Glutamatergic neuron (in vitro differentiated cells): ENCODE data around the gene C1orf174. TPM values are rescaled to one million over a fixed set of nuclear protein-coding genes. Genes with fewer than 3 reads are reported as not detected.

ENCODE experiments used
- DNase-seq: peaks from one replicate; pipeline ENCODE4 v3.0.0; 2022
- H3K27ac Mint-ChIP-seq: one replicate; pipeline ENCODE4 v1.8.0; 2020; ENCODE audit warnings: mild to moderate bottlenecking, mixed read lengths, inconsistent platforms; ENCODE audit not compliant: unreplicated experiment
- H3K27me3 Mint-ChIP-seq: one replicate; pipeline ENCODE4 v1.8.0; 2020; ENCODE audit warnings: mild to moderate bottlenecking, moderate library complexity, mixed read lengths, inconsistent platforms; ENCODE audit not compliant: unreplicated experiment
- H3K36me3 Mint-ChIP-seq: one replicate; pipeline ENCODE4 v1.8.0; 2020; ENCODE audit warnings: mild to moderate bottlenecking, mixed read lengths, inconsistent platforms; ENCODE audit not compliant: unreplicated experiment
- H3K4me1 Mint-ChIP-seq: one replicate; pipeline ENCODE4 v1.8.0; 2020; ENCODE audit warnings: mild to moderate bottlenecking, low read depth, mixed read lengths, inconsistent platforms; ENCODE audit not compliant: unreplicated experiment
- H3K4me3 Mint-ChIP-seq: one replicate; pipeline ENCODE4 v1.8.0; 2020; ENCODE audit warnings: mild to moderate bottlenecking, mixed read lengths, inconsistent platforms; ENCODE audit not compliant: unreplicated experiment
- H3K9me3 Mint-ChIP-seq: one replicate; pipeline ENCODE4 v1.8.0; 2020; ENCODE audit warnings: mild to moderate bottlenecking, moderate library complexity, mixed read lengths, inconsistent platforms; ENCODE audit not compliant: unreplicated experiment
- total RNA-seq: library from RNA; stranded (reverse); fragmentation: NEBNext Ultra II Directional; extraction: Animal tissue kit (Norgen Biotek cat#: 25700); gene quantifications from one replicate; pipeline ENCODE4 v1.2.1, GENCODE V29; 2021; ENCODE audit not compliant: unreplicated experiment
- TF ChIP-seq, protein P1 (sequence below): fragments of 200-600 bp; sonication (generic); IDR thresholded peaks from one replicate; pipeline ENCODE4 v1.5.0; 2021; ENCODE audit not compliant: partially characterized antibody, unreplicated experiment

C1orf174 gene
- total RNA-seq, 1 donor from 2014 or later = 16.9 TPM

DNA sequence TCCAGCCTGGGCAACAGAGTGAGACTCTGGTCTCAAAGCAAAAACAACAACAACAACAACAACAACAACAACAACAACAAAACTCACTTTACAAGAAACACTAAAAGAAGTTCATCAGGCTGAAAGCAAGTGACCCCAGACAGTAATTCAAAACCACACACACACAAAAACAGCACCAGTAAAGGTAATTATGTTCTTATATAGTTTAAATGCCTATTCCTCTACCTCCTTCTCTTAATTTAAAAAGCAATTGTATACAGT lies 1.7 kb downstream of the C1orf174 start:
- Mint-ChIP-seq H3K9me3 (peaks cover 4% of the 10 kb centered on the region), H3K27me3 (peaks cover 10% of the 10 kb centered on the region), H3K27ac (peak overlapping the region; percentile 28), H3K36me3 (no peaks in the 10 kb centered on the region), H3K4me3 (peak overlapping the region; percentile 71), H3K4me1 (peaks cover 6% of the 10 kb centered on the region)
- no peak for DNase-seq
- TF ChIP-seq, protein P1, sequence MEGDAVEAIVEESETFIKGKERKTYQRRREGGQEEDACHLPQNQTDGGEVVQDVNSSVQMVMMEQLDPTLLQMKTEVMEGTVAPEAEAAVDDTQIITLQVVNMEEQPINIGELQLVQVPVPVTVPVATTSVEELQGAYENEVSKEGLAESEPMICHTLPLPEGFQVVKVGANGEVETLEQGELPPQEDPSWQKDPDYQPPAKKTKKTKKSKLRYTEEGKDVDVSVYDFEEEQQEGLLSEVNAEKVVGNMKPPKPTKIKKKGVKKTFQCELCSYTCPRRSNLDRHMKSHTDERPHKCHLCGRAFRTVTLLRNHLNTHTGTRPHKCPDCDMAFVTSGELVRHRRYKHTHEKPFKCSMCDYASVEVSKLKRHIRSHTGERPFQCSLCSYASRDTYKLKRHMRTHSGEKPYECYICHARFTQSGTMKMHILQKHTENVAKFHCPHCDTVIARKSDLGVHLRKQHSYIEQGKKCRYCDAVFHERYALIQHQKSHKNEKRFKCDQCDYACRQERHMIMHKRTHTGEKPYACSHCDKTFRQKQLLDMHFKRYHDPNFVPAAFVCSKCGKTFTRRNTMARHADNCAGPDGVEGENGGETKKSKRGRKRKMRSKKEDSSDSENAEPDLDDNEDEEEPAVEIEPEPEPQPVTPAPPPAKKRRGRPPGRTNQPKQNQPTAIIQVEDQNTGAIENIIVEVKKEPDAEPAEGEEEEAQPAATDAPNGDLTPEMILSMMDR = no peak

DNA sequence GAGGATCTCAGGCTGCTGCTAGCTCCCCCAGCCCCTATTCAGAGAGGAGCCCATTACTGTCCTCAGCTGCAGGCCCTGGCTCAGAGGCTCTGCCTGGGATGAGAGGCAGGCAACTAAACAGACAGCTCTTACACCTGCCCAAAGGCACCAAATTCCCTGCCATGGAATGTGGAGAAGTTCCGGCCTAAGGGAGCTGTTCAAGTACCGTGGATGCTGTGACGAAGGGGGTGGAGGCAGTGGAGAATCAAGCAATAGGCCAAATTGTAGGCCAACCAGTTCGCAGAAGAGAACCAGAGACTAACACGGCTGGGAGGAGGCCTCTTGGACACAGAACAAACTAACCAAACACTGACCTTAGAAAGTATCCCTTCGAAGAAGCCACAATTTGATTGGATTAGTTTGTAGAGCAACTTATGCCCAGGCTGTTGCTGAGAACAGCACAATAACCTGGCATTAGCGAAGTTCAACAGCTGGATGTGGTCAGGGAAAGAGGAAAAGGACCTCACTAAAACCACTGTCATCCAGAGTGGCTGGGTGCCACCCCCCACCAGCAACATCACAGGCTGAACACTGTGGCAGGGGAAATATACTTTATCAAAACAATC lies 3.6 kb downstream of the C1orf174 start:
- TF ChIP-seq, protein P1 = no peak

DNA sequence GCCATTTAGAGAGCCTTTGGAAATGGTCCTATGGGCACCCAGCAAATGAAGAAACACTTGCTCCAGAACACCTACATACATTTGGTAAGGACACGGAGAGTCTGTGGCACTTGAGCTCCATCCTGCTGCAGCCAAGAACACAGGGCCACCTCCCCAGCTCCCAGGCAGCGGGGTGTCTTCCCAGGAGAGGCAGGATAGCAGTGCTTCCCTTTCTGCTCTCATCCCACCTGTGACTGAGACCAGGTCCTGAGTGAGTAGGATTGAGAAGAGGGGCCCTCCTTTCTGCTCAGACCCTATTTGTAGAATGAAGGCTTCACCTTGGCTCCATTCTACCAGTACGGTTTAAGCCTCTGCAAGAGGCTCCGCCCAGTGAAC lies 4.1 kb downstream of the C1orf174 start:
- no peak for DNase-seq
- peaks cover 8% of the 10 kb centered on the region for H3K27me3 Mint-ChIP-seq
- H3K27ac Mint-ChIP-seq = no peak overlapping the region
- TF ChIP-seq, protein P1 = no peak
- H3K4me1 Mint-ChIP-seq = peaks cover 6% of the 10 kb centered on the region
- no peaks in the 10 kb centered on the region for H3K36me3 Mint-ChIP-seq
- H3K9me3 Mint-ChIP-seq = peaks cover 2% of the 10 kb centered on the region
- H3K4me3 Mint-ChIP-seq = no peak overlapping the region

More for the DNA sequence above, 3.6 kb downstream of the C1orf174 start:
- Mint-ChIP-seq H3K4me1 (peaks cover 6% of the 10 kb centered on the region), H3K4me3 (no peak overlapping the region), H3K9me3 (peaks cover 2% of the 10 kb centered on the region), H3K27me3 (peaks cover 8% of the 10 kb centered on the region), H3K36me3 (no peaks in the 10 kb centered on the region), H3K27ac (no peak overlapping the region)
- DNase-seq = no peak

DNA sequence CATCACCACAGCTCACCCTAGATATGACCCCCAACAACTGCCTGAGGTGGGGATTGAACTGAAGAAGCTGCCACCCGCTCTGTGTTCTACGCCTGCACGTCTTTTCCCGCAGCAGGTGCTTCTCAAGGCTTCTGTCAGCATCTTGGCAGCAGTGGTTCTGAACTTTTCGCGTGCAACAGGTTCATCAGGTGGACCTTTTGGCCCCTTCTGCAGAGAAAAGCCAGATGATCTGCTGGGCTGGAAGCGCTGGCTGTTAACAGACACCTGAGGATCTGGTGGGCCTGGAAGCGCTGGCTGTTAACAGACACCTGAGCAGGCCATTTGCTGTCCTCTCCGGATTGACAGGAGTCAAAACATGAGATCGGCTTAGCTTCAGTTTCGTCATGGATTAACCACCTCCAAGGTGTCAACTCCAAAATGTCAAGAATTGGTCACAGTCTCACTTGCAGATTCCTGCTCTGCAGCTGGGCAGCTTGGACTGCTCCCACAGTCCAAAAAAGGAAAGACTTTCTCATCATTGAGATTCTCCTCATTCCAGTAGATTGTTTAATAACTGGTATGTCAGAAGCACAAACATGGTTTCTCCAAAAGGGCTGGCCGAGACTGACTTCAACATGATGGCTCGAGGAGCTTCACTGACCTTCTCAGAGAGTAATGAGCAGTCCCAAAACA lies 4.7 kb downstream of the C1orf174 start:
- Mint-ChIP-seq H3K27ac (no peak overlapping the region), H3K9me3 (peaks cover 2% of the 10 kb centered on the region), H3K4me3 (no peak overlapping the region), H3K36me3 (no peaks in the 10 kb centered on the region), H3K27me3 (peaks cover 5% of the 10 kb centered on the region), H3K4me1 (peaks cover 6% of the 10 kb centered on the region)
- no peak for DNase-seq
- TF ChIP-seq, protein P1 = no peak

DNA sequence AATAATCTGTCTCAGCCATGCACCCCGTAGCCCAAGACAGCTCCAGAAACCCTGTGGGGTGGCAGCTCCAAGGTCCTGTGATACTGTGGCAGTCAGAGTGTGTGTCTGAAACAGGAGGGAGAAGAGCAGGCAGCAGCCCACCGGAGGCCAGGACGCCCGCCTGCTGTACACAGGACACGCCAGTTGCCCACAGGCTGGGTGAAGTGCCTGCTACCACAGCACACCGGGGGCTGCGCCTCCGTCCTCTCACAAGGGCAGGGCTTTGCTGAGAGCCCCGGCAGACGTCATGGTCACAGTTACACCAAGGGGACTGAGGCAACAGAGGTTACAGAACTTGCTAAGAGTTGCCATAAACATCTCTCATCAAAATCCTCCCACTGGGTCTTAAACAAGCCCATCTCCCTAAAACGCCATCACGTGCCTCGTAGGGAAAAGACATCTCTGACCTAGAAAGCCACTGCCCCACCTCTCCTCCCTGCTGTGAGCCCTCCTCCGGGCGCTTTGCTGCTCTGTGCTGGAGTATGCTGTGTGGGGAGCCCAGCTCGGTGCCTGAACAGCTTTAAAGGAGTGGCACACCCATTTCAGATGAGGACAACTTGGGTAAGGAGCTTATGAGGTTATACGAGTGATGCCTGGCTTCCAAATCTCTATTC lies 5.3 kb downstream of the C1orf174 start:
- Mint-ChIP-seq H3K4me1 (peaks cover 6% of the 10 kb centered on the region), H3K27me3 (peaks cover 4% of the 10 kb centered on the region), H3K36me3 (no peaks in the 10 kb centered on the region), H3K27ac (no peak overlapping the region), H3K9me3 (no peaks in the 10 kb centered on the region), H3K4me3 (no peak overlapping the region)
- DNase-seq = no peak
- TF ChIP-seq, protein P1 = no peak
